Stimulated activated CD8-positive, alpha-beta memory T cell treated with anti-CD3 and anti-CD28 coated beads, Interleukin-2, amount 100 ng/mL, for 1 hour (primary cell): ENCODE results near the gene CYP2E1.
"Not testable (repeated sequence)": the region's sequence is repeated elsewhere in the genome, so short reads cannot be mapped to it uniquely, and the experiment has no call there.

ENCODE experiments used
- DNase-seq, 2 donors: peaks; one replicate each; pipeline ENCODE4 v3.0.0-alpha.2; 2020; ENCODE audit warnings: low read depth in 2 of 2

Gene CYP2E1

GRCh38 chr10:133526957-133527588 is at the start of gene CYP2E1:
TSS of gene CYP2E1 (plus strand) at chr10:133527363. CDS start at chr10:133527396, 33 bp downstream.
- DNase-seq, result no peak

DNA sequence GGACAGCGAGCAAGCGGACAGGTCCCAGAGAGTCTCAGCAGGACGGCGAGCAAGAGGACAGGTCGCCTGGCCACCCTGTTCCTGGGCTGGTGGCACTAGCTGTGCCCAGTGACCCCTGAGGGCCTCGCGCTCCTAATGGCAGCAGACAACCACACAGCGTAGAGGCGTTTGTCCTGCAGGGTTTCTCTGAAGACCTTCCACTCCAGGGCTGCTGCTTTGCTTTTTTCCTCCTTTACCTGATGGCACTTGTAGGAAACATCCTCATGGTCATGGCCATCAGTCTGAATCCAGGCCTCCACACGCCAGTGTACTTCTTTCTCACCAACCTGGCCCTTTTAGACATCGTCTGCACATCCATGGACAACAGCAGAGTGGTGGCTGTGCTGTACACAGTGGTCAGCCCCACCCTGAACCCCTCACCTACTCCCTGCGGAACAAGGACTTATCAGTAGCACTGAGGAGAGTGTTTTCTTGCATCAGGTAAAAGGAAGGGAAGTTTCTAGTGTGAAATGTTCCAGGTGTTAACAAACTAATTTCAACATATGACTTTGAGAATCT is 46.0 kb upstream of the CYP2E1 start:
- DNase-seq, result no peak

GRCh38 chr10:133481657-133482056 is 45.5 kb upstream of the CYP2E1 start:
- DNase-seq, result no peak

DNA sequence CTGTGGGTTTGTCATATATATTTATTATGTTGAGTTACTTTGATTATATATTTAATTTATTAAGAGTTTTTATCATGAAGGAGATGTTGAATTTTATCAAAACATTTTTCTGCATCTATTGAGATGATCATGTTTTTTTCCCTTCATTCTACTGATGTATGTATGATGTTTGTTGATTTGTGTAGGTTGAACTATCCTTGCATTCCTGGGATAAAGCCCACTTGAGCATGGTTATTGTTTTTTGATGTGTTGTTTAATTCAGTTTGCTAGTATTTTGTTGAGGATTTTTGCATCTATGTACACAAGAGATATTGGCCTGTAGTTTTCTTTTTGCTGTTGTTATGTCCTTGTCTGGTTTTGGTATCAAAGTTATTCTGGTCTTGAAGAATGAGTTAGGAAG is 42.3 kb upstream of the CYP2E1 start:
- DNase-seq, result no peak

GRCh38 chr10:133487085-133487484 is 40.1 kb upstream of the CYP2E1 start:
- DNase-seq, result no peak

- no peak for DNase-seq
These were observed 38.8 kb upstream of the CYP2E1 start for GRCh38 chr10:133488354-133488753.

DNA sequence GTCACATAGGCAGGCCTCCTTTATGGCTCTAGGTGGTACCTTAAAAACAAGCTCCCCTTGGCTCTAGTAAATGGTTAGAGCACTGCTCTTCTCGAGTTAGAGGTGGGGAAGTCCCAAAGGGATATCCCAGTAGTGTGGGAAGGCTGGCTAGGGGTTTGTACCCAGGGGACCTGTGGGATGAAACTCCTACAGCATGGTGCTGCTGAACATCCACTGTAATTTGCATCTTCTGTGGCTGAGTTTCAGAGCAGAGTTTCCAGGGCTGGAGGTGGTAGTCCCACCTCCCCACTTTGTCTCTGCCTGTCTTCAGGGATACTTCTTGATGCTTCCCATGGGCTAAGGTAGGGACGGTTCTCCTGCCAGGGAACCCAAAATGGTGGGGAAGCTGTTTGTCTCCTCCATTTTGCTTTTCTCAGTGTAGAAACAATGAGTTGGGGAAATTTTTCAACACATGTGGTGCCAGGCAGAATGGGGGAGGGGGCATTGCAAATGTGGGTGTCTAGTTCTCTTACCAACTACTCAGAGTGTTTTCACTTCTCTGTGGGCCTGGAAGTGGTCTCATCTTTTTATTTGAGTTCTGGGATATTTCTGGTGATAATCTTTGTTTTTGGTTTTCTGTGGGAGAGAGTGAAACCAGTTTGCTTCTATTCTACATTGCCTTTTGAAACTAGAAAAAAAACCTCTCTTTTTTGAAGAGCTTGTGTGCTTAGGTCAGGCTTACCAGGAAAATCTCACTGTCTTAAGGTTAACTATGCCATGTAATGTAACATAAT is 37.2 kb upstream of the CYP2E1 start:
- no peak for DNase-seq

DNA sequence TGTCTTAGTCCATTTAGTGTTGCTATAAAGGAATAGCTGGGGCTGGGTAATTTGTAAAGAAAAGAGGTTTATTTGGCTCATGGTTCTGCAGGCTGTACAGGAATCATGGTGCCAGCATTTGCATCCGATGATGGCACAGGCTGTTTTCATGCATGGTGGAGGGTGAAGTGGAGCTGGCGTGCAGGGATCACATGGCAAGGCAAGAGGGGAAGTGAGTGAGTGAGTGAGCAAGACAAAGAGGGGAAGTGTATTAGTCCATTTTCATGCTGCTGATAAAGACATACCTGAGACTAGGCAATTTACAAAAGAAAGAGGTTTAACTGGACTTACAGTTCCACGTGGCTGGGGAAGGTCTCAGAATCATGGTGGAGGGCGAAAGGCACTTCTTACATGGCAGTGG is 33.6 kb upstream of the CYP2E1 start:
- not testable (repeated sequence) for DNase-seq

DNA sequence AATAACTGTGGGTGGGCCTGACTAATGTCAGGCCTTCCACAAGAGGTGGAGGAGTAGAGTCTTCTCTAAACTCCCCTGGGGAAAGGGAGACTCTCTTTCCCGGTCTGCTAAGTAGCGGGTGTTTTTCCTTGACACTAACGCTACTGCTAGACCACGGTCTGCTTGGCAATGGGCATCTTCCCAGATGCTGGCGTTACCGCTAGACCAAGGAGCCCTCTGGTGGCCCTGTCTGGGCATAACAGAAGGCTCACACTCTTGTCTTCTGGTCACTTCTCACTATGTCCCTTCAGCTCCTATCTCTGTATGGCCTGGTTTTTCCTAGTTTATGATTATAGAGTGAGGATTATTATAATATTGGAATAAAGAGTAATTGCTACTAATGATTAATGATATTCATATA is 29.8 kb upstream of the CYP2E1 start:
- DNase-seq, result not testable (repeated sequence)

GRCh38 chr10:133499176-133499575 is 28.0 kb upstream of the CYP2E1 start:
- not testable (repeated sequence) for DNase-seq

DNA sequence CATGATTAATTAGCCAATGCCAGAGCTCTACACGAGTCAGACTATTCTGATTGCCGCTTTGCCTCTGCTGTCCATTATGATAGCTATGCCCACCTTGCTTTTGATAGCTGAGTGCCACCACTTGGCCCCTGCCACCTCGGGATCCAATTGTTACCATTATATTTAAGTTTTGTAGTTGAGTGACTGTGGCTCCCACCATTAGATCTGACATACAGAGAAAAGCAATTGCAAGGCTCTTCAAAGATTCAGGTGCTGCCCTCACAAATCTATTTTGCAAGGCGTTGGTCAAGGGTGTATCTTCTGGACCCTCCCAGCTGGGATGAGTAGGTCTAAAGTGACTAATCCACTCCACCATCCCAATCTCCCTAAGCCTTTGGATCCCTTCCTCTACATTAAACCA is 26.3 kb upstream of the CYP2E1 start:
- not testable (repeated sequence) for DNase-seq

GRCh38 chr10:133509700-133510099 is 17.5 kb upstream of the CYP2E1 start:
- no peak for DNase-seq

DNA sequence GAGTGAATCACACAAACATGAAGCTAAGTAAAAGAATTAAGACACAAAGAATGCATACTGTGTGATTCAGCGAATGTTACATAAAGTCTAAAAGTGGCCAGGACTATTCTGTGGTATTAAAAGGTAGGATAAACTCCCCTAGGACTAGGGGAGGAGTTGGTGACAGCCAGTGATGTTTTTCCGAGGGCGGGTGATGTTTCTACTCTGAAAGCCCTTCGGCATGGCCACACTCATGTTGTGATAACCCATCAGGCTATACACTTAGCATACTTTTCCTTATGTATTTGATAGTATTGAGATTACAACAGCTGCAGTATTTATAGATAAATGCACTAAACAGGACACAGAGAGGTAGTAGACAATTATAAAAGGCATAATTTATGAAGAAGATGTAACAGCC is 15.8 kb upstream of the CYP2E1 start:
- DNase-seq, result no peak

GRCh38 chr10:133511907-133512528 is 15.1 kb upstream of the CYP2E1 start:
- no peak for DNase-seq

DNA sequence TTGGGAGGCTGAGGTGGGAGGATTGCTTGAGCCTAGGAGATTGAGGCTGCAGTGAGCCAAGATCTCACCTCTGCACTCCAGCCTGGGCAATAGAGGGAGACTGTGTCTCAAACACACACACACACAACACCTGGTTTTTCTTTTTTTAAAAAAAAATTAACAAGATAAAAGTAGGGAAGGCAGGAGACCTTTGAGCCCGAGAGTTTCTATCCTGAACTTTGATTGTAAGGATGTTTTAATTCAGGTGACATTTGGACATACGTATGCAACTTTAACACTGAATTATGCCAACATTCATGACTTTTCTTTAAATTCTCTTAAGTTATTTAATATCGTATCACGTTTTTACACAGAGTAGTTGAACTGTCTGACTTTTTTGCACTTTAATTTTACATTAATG is 11.7 kb upstream of the CYP2E1 start:
- DNase-seq, result no peak

DNA sequence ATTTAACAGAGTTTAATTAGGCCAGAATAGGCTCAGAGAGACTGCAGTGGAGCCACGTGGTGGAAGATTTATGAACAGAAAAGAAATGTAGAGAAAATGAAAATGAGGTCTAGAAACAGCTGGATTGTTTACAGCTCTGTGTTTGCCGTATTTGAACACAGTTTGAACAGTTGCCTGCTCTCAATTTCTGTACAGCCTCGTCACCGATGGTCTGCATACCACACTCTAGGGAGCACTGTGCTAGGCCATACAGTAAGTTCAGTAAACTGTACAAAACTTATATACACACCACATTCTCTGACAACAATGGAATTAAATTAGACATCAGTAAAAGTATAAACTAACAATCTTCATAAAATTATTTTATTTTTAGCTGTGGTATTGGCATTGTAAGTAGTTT is 11.1 kb upstream of the CYP2E1 start:
- DNase-seq, result no peak

GRCh38 chr10:133518517-133518916 is 8.6 kb upstream of the CYP2E1 start:
- not testable (repeated sequence) for DNase-seq

DNA sequence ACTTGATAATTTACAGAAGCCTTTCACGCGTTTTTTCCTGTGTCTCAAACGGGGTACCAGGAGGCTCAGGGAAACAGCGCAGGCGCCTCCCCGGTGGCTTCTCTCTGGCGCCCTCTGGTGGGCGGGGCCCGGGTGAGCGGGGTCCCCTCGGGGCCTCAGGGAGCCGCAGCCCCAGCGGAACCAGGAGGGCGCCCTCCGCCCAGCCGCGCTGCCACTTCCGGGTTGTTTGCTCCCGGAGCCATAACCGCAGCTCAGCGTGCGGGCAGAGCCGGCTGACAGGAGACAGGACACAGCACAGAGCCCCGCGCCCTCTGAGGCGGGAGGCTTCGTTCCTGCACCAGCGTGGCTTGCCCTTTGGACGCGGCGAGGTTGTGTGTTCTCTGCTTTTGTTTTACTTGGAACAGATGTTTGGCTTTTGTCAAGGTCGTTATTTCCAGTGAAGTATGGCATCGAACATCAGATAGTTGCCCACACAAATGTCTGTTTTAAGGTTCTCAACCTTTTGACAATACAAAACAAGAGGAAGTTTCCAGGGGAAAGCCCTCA is 6.9 kb upstream of the CYP2E1 start:
- DNase-seq, result peak; percentile 83 to 85

GRCh38 chr10:133523631-133524203 is 3.4 kb upstream of the CYP2E1 start:
- no peak for DNase-seq

DNA sequence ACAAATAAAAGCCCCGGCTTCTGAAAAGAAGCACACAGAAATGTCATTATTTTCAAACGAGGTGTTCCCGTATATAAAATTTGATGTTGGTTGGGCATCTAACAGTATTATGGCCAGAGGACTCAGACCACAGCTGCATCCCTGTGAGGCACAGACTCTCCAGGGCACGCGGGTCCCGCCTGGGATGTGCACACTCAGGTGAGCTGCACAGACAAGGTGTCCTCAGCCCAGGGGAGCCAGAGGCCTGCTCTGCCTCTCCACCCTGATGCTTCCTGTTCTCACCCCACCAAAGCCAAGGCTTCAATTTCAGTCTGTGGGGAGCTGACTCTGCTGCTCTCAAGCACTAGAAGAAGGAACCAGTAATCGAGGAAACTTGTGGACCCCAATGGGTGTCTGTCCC is 1.7 kb upstream of the CYP2E1 start:
- no peak for DNase-seq

DNA sequence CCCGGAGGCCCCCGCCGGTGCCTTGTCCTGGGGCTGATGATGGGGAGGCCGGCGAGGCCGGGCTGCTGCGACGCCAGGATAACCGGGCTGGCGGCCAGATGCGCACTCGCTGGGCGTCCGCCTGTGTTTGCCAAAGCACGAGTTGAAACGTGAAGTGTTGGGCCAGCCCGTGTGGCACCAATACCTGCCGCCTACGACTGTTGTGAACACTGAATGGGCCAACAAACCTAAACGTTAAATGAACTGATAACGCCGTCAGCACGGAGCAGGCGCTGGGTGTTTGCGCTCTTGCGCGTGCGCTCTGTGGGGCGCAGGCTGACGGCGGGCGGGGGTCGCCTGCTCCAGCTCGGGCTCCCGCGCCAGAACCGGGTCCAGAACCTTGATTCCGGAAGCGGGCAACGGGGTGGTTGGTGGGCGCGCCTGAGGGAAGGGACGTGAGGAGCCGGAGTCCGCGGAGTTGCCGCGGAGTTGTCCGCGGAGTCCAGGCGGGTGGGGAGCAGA is 658 bp downstream of the CYP2E1 start:
- no peak for DNase-seq
